ENCODE results near the gene IL9. TPM values are rescaled to one million over a fixed set of nuclear protein-coding genes. Genes with fewer than 3 reads are reported as not detected.

Gene IL9
- total RNA-seq, 2 donors from 2014 or later, result not detected

DNA sequence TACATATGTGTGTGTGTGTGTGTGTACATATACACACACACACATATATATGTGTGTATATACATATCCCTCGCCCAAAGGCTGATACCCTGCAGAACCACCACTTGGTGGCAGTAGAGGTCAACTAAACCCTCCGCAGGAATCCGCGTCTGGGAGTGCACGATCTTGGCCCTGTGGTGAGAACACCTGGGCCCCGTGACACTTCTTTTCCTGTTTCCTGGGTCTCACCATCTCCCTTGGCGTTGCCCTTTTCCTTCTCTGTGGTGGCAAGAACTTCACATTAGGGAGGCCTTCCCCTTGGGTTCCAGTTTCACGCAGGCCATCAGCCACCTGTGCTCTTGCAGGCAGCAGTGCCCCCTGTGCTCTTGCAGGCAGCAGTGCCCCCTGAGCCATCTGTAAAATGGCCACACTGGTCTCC, 8.2 kb downstream of the IL9 start:
- Histone ChIP-seq H3K4me3 (no peak overlapping the region), H3K4me1 (ENCODE audit: control insufficient read depth in 1 of 2, low read depth in 2 of 2) (no peaks in the 10 kb centered on the region), H3K27me3 (replicated peaks; ENCODE audit: insufficient read depth) (no peaks in the 10 kb centered on the region), H3K9me3 (no peaks in the 10 kb centered on the region), H3K36me3 (no peaks in the 10 kb centered on the region), H3K27ac (no peak overlapping the region)
- no peak for DNase-seq (ENCODE audit: low spot score)
- TF ChIP-seq CTCF (IDR thresholded peaks at IDR 0.05), result peak; percentile 77
- ATAC-seq (ENCODE audit: insufficient number of reproducible peaks, low FRiP score, low read depth), result no peak

- Histone ChIP-seq H3K27me3 (replicated peaks; ENCODE audit: insufficient read depth) (no peaks in the 10 kb centered on the region), H3K36me3 (no peaks in the 10 kb centered on the region), H3K27ac (no peak overlapping the region), H3K9me3 (no peaks in the 10 kb centered on the region), H3K4me1 (ENCODE audit: control insufficient read depth in 1 of 2, low read depth in 2 of 2) (peaks cover 0 to 5% of the 10 kb centered on the region in 2 donors), H3K4me3 (no peak overlapping the region)
- ATAC-seq (ENCODE audit: insufficient number of reproducible peaks, low FRiP score, low read depth) (no peak), DNase-seq (ENCODE audit: low spot score) (no peak)
- TF ChIP-seq CTCF (IDR thresholded peaks at IDR 0.05), result no peak
Measured at GRCh38 chr5:135886136-135886535, 9.5 kb downstream of the IL9 start.

- no peak overlapping the region for H3K4me3 ChIP-seq
- ATAC-seq (ENCODE audit: insufficient number of reproducible peaks, low FRiP score, low read depth), result no peak
- H3K27ac ChIP-seq, result no peak overlapping the region
- no peaks in the 10 kb centered on the region for H3K9me3 ChIP-seq
- no peak for TF ChIP-seq CTCF (IDR thresholded peaks at IDR 0.05)
- no peaks in the 10 kb centered on the region for H3K27me3 ChIP-seq (replicated peaks; ENCODE audit: insufficient read depth)
- DNase-seq (ENCODE audit: low spot score), result no peak
- H3K36me3 ChIP-seq, result no peaks in the 10 kb centered on the region
- peaks cover 0 to 9% of the 10 kb centered on the region in 2 donors for H3K4me1 ChIP-seq (ENCODE audit: control insufficient read depth in 1 of 2, low read depth in 2 of 2)
Measured at GRCh38 chr5:135885031-135885430, 10.6 kb downstream of the IL9 start.

GRCh38 chr5:135883441-135883840, 12.2 kb downstream of the IL9 start:
- Histone ChIP-seq H3K27me3 (replicated peaks; ENCODE audit: insufficient read depth) (no peaks in the 10 kb centered on the region), H3K36me3 (no peaks in the 10 kb centered on the region), H3K27ac (no peak overlapping the region), H3K4me3 (no peak overlapping the region), H3K4me1 (ENCODE audit: control insufficient read depth in 1 of 2, low read depth in 2 of 2) (peaks cover 0 to 9% of the 10 kb centered on the region in 2 donors), H3K9me3 (no peaks in the 10 kb centered on the region)
- ATAC-seq (ENCODE audit: insufficient number of reproducible peaks, low FRiP score, low read depth) (no peak), DNase-seq (ENCODE audit: low spot score) (no peak)
- no peak for TF ChIP-seq CTCF (IDR thresholded peaks at IDR 0.05)

- no peak for TF ChIP-seq CTCF (IDR thresholded peaks at IDR 0.05)
- Histone ChIP-seq H3K4me3 (no peak overlapping the region), H3K27me3 (replicated peaks; ENCODE audit: insufficient read depth) (no peaks in the 10 kb centered on the region), H3K9me3 (no peaks in the 10 kb centered on the region), H3K4me1 (ENCODE audit: control insufficient read depth in 1 of 2, low read depth in 2 of 2) (peaks cover 0 to 9% of the 10 kb centered on the region in 2 donors), H3K36me3 (no peaks in the 10 kb centered on the region), H3K27ac (no peak overlapping the region)
- ATAC-seq (ENCODE audit: insufficient number of reproducible peaks, low FRiP score, low read depth) (no peak), DNase-seq (ENCODE audit: low spot score) (no peak)
Measured at GRCh38 chr5:135883026-135883425, 12.6 kb downstream of the IL9 start.

All from thoracic aorta (tissue), 2 donors.